IPS-18c (cell line): Measurements from ENCODE around the gene FAM81A.
"Not testable (repeated sequence)": the region's sequence is repeated elsewhere in the genome, so short reads cannot be mapped to it uniquely, and the experiment has no call there.

Experiments used
- H3K4me3 ChIP-seq: 2 replicates; pipeline ENCODE4 v1.7.0; 2013; ENCODE audit warnings: low read depth, mild to moderate bottlenecking, low read length, moderate library complexity; ENCODE audit not compliant: insufficient read depth
- H3K9me3 ChIP-seq: one replicate; pipeline ENCODE4 v1.6.1; 2013; ENCODE audit warnings: mild to moderate bottlenecking, low read length, moderate library complexity; ENCODE audit not compliant: control insufficient read depth, insufficient read depth

FAM81A gene

DNA sequence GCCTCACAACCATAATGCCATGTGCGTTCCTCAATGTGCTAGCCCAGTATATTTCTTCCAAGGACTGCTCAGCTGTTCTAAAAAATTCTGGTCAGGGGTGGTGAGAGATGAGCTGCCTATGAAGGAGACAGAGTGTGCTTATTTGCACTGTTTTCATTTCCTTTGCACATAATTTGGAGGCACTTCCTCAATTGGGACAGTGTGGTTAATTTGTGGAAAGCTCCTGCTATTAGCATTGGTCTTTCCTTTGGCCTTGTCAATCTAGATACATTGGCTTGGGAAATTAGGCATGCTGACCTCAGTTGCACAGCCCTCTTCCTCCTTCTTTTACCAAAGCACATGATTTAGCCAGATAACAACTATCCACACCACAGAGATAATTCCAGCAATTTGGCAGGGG, 9.4 kb downstream of the FAM81A start:
- Histone ChIP-seq H3K9me3 (peaks cover 2% of the 10 kb centered on the region), H3K4me3 (no peak overlapping the region)

DNA sequence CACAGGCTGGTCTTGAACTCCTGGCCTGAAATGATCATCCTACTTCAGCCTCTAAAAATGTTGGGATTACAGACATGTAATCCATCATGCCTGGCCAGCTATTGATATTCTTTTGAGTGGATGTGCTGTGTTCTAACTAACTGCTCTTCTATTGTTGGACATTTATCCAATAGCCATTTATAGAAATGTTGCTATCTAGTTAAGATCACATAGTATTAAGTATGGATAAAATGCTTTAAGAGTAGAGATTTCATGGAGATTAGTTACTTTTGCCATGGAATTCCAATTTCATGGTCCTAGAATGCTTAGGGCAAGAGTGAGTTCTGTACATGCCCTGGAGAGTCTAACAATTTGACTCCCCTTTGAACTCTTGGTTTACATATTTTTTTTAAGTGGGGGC, 10.9 kb downstream of the FAM81A start:
- Histone ChIP-seq H3K9me3 (peaks cover 2% of the 10 kb centered on the region), H3K4me3 (no peak overlapping the region)

DNA sequence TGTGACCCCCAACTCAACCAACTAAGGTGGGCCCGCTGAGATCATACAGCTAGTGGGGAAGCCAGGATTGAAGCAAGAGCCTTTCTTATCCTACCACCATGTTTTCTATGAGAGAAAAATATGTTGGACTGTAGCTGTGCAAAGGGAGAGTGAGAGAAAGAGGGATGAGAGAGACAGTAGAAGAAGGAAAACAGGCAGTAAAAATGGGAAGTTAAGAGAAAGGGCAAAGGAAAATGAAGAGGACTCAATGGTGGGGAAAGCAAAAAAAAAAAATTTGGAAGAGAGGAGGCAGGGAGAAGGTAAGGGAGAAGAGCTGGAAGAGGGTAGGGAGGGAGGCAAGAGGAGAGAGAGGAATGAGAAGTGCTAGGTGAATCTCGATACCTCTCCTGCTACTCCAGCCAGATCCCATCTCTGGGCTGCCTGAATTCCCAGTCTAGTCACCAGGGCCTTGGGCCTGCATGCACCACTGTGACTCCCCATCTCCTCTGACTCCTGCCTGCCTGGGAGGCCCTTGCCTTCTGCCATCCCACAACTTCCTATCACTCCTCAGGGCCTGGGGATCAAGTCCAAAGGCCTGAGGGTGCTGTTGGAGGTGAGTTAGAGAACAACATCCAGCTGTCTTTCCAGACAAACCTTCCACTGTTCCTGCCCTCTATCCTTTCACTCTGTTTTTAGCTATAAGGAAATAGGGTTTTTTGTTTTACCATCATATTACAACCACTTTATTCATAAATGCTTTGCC, 15.7 kb downstream of the FAM81A start:
- no peak overlapping the region for H3K4me3 ChIP-seq
- H3K9me3 ChIP-seq, result peaks cover 2% of the 10 kb centered on the region

DNA sequence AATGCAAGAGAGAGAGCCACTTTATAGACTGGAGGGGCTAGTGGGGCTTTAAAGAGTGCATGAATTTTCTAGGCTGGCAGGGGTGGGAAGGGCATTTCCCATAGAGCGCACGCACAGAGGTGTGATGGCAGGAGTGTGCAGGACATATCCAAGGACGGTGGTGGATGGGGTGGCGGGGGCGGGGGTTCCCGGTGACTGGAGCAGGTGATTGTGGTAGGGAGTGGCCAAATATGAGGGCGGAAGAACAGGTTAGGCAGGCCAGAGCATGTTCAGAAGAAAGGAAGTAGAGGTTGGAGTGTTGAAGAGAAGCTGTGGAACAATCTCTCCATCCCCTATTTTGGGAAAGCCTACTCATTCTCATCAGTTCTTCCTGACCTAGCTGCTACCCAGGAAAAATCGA, 18.1 kb downstream of the FAM81A start:
- peaks cover 2% of the 10 kb centered on the region for H3K9me3 ChIP-seq
- no peak overlapping the region for H3K4me3 ChIP-seq

DNA sequence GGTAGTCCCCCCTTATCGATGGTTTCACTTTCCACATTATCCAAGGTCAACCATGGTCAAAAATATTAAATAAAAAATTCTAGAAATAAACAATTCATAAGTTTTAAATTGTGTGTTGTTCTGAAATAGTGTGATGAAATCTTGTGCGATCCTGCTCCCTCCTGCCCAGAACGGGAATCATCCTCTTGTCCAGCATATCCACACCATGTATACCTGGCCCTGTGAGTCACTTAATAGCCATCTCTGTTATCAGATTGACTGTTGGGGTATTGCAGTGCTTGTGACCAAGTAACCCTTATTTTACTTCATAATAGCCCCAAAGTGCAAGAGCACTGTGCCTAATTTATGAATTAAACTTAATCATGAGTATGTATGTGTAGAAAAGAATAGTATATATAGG, 19.1 kb downstream of the FAM81A start:
- Histone ChIP-seq H3K4me3 (no peak overlapping the region), H3K9me3 (no peaks in the 10 kb centered on the region)

DNA sequence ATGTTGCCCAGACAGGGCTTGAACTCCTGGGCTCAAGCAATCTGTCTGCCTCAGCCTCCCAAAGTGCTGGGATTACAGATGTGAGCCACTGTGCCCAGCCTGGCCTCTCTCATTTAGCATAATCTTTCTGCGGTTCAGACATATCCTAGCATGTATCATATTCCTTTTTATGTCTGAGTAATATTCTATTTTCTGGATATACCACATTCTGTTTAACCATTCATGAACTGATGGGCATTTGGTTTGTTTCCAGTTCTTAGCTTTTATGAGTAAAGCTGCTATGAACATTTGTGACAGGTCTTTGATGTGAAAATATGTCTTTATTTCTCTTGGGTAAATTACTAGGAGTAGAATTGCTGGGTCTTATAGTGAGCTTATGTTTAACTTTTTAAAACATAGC, 23.5 kb downstream of the FAM81A start:
- no peak overlapping the region for H3K4me3 ChIP-seq
- no peaks in the 10 kb centered on the region for H3K9me3 ChIP-seq

DNA sequence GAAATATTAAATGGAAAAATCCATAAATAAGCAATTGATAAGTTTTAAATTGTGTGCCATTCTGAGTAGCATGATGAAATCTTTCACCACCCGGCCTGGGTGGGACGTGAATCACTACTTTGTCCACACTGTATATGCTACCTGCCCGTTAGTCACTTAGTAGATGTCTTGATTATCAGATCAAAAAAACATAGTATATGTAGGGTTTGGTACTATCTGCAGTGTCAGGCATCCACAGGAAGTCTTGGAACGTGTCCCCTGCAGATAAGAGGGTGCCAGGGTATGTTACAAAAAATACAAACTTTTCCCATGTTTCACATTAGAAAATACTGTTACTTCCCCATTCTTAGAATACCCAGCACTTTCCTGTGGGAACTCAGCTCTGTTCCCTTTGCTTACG, 35.2 kb downstream of the FAM81A start:
- Histone ChIP-seq H3K9me3 (no peaks in the 10 kb centered on the region), H3K4me3 (no peak overlapping the region)

DNA sequence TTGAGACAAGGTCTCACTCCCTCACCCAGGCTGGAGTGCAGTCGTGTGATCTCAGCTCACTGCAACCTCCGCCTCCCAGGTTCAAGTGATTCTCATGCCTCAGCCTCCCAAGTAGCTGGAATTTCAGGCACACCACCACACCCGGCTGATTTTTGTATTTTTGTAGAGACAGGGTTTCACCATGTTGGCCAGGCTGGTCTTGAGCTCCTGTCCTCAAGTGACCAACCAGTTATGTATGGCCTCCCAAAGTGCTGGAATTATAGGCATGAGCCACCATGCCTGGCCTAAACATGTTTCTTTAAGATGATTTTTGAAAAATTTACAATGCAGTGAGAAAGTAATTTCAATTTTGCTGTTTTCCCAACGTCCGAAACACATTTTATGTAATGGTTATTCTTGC, 37.2 kb downstream of the FAM81A start:
- not testable (repeated sequence) for H3K9me3 ChIP-seq

DNA sequence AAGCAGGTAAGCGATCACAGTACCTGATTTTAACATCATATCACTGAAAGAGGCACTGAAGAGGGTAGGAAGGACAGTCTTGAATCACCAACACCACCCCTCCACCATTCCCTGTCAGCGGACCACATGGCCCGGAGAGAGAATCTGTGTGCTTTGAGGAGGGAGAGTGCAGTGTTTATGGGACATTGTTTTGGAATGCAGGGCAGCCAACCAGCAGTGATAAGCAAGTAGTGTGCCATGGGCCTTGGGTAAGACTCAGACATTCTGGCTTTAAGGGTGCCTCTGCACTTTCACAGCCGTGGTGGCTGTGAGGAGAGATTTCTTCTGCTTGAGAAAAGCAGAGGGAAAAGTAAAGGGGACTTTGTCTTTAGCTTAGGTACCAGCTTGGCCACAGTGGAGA, 46.4 kb downstream of the FAM81A start:
- H3K9me3 ChIP-seq, result no peaks in the 10 kb centered on the region
- H3K4me3 ChIP-seq, result no peak overlapping the region

More for the DNA sequence above, 37.2 kb downstream of the FAM81A start:
- H3K4me3 ChIP-seq, result not testable (repeated sequence)

DNA sequence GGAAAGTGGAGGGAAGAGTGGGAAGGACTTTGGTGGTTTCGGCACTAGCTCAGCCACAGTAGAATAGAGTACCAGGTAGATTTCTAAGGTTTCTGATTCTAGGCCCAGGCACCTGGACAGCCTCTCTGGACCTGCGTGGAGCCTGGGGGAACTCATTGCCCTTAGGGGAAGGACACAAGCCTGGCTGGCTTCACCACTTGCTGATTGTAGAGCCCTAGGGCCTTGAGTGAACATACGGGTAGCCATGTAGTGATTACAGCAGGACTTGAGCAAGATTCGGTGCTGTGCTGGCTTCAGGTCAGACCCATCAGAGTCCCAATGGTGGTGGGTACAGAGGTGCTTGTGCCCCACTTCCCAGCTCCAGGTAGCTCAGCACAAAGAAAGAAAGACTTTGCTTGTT, 47.0 kb downstream of the FAM81A start:
- Histone ChIP-seq H3K4me3 (no peak overlapping the region), H3K9me3 (no peaks in the 10 kb centered on the region)

DNA sequence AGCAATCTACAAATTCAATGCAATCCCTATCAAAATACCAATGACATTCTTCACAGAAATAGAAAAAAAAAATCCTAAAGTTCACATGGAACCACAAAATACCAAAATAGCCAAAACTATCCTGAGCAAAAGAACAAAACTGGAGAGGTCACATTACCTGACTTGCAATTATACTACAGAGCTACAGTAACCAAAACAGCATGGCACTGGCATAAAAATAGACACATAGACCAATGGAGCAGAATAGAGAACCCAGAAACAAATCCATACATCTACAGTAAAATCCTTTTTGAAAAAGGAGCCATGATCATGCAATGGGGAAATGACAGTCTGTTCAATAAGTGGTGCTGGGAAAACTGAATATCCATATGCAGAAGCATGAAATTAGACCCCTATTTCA, 51.5 kb downstream of the FAM81A start:
- not testable (repeated sequence) for H3K4me3 ChIP-seq, H3K9me3 ChIP-seq

DNA sequence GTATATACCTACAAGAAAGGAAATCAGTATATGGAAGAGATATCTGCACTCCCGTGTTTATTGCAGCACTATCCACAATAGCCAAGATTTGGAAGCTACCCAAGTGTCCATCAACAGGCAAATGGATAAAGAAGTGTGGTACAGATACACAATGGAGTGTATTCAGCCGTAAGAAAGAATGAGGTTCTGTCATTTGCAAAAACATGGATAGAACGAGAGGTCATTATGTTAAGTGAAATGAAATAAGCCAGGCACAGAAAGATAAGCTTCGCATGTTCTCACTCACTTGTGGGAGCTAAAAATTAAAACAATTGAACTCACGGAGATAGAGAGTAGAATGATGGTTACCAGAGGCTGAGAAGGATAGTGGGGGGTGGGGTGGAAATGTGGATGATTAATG, 53.1 kb downstream of the FAM81A start:
- no peak overlapping the region for H3K4me3 ChIP-seq
- no peaks in the 10 kb centered on the region for H3K9me3 ChIP-seq

DNA sequence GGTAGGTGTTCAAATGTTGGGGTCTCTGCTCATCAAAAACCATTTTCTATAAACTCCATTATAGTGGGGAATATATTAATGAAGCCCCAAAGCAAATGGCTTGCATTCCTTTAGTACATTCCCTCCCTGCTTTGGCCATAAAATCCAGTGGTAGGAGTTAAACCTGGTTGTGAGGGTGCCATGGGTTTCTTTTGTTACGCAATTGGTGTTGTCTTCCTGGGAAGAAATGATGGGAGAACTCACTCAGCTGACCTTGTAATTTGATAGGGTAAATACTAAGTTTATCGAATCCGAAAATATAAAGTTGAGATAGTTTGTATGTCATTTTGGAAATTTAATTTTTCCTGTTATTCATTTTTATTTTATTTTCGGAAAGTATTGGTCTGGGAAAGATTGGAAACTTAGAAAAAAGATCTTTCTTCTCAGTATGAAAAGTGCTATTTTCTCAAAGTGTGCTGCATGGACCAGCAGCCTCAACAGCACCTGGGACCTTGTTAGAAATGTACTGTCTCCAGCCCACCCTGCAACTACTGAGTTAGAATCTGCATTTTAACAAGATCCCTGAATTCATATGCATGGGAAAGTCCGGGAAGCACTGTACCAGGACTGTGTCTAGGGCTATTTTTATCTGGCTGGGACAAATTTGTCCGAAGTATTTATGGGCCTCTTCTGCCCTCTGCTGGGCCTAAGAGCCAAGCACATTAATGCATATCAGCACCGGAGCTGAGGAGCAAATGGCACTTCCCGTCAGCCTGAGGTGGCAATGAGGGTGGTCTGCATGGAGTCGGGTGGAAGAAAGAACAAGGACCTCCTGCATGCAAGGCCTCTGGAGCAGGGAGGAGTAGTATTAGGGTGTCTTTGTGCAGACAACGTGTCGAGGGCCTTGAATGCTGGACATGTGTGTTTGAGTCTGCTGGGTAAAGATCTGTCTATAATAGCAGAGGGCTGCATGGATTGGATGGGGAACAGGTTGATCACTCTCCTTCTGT, 54.7 kb downstream of the FAM81A start:
- H3K4me3 ChIP-seq, result no peak overlapping the region

DNA sequence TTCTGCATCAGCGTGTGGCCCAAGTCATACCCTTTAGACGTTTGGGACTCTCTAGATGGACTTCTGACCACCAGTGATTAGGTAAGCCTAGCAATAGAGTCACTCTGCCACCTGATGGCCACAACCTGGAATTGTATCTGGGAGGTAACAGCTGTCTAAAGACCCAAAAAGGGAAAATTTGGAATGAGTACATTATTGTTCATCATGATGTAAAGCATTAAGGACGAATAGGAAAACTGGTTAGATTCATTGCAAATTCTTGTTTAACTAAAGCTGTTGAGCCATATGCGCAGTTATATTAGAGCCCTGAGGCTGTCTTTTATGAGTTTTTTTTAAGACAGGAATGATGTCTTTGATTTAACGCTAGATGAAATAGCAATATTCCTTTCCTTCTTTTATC, 63.6 kb downstream of the FAM81A start:
- Histone ChIP-seq H3K4me3 (no peak overlapping the region), H3K9me3 (no peaks in the 10 kb centered on the region)

More for the DNA sequence above, 54.7 kb downstream of the FAM81A start:
- H3K9me3 ChIP-seq, result no peaks in the 10 kb centered on the region

DNA sequence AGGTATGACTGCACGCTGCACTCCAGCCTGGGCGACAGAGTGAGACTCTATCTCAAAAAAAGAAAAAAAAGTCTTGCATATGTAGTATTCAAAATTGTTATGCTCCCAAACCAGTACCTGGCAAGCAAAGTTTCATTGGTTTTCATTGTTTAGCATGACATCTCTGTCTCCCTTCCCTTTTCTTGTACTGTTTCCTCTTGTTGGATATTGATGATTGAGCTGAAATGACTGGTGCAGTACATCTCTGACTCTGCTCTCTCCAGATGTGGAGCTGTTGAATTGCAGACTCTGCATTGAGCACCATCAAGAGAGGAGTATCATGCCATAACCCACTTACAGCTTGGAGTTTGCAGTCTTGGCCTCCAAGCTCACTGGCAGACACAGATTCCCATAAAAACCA, 77.2 kb downstream of the FAM81A start:
- H3K4me3 ChIP-seq, result no peak overlapping the region
- H3K9me3 ChIP-seq, result no peaks in the 10 kb centered on the region

DNA sequence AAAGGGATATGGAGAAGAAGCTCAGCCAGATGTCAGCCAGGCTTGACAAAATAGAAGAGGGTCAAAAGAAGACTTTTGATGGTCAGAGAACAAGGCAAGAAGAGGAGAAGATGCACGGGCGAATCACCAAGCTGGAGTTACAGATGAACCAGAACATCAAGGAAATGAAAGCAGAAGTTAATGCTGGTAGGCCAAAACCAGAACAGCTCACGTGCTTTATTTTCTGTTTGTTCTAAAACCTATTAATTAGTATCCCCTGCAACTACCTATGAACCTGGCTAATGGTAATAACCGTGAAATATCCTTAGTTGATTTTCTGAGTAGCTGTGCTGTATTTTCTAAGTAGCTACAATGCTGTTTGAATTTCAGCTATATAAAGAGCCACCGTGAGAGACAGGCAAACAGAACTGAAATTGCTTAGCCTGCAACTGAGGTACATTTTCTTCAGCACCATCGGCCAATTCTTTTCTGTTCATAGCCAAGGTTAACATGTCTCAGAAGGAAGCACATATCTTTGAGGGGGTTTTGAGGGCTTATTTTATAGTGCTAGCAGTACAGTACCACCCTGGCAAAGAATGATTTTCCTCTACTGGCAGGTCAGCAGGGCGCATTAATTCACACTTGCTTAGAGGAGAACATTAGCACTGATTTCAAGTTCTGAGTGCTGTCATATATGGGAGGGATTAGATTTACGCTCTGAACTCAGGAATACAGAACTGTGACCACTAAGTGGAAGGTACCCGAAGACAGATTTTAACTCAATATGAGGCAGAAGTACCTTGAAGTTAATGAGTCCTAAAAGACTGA, 78.9 kb downstream of the FAM81A start:
- H3K4me3 ChIP-seq, result no peak overlapping the region
- no peaks in the 10 kb centered on the region for H3K9me3 ChIP-seq

DNA sequence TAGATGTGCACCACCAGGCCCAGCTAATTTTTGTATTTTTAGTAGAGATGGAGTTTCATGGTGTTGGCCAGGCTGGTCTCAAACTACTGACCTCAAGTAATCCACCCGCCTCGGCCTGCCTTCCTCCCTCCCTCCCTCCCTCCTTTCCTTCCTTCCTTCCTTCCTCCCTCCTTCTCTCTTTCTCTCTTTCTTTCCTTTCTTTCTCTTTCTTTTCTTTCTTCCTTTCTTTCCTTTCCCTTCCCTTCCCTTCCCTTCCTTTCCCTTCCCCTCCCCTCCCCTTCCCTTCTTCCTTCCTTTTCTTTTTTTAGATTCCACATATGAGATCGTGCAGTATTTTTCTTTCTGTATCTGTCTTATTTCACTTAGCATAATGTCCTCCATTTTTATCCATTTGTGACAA, 81.3 kb downstream of the FAM81A start:
- Histone ChIP-seq H3K9me3 (no peaks in the 10 kb centered on the region), H3K4me3 (no peak overlapping the region)
